Astrocyte (in vitro differentiated cells and primary cell): Measurements from ENCODE around the gene ADAP1.

ENCODE experiments used
- EZH2 ChIP-seq: IDR thresholded peaks from 2 replicates; pipeline ENCODE4 v1.6.1; 2012; ENCODE audit warnings: mild to moderate bottlenecking, low read length, inconsistent platforms; ENCODE audit not compliant: insufficient read depth
- TF ChIP-seq, protein P1 (sequence below): IDR thresholded peaks from 2 replicates; pipeline ENCODE4 v1.5.1; 2011; ENCODE audit warnings: low read depth, mild to moderate bottlenecking, inconsistent platforms, low read length, moderate library complexity; ENCODE audit not compliant: insufficient read depth

- TF ChIP-seq, protein P1, sequence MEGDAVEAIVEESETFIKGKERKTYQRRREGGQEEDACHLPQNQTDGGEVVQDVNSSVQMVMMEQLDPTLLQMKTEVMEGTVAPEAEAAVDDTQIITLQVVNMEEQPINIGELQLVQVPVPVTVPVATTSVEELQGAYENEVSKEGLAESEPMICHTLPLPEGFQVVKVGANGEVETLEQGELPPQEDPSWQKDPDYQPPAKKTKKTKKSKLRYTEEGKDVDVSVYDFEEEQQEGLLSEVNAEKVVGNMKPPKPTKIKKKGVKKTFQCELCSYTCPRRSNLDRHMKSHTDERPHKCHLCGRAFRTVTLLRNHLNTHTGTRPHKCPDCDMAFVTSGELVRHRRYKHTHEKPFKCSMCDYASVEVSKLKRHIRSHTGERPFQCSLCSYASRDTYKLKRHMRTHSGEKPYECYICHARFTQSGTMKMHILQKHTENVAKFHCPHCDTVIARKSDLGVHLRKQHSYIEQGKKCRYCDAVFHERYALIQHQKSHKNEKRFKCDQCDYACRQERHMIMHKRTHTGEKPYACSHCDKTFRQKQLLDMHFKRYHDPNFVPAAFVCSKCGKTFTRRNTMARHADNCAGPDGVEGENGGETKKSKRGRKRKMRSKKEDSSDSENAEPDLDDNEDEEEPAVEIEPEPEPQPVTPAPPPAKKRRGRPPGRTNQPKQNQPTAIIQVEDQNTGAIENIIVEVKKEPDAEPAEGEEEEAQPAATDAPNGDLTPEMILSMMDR = no peak
- no peak for TF ChIP-seq EZH2
These were observed 105.3 kb downstream of the ADAP1 start for GRCh38 chr7:849145-849544.
